ENCODE measurements around the gene GOT1.

The GOT1 gene

DNA sequence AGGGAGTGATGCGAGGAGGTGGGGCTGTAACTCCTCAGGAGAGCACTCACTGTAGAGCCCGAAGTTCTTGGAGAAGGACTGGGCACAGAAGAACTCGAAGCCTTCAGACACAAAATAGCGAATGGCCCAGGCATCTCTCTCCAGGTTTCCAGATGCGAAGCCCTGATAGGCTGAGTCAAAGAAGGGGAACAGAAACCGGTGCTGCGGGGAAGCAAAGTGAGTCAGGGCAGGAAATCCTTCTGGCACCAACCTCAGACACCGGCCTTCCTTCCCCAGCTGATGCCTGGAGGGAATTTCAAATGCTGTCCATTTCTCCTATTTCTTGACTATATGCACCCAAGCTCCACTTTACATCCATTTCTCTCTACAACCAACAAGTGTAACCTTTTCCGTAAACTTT is 26.8 kb downstream of the GOT1 start:
- in situ Hi-C loops (cut with HindIII; ENCODE audit: low sequenced_read_pairs): no loop called here

DNA sequence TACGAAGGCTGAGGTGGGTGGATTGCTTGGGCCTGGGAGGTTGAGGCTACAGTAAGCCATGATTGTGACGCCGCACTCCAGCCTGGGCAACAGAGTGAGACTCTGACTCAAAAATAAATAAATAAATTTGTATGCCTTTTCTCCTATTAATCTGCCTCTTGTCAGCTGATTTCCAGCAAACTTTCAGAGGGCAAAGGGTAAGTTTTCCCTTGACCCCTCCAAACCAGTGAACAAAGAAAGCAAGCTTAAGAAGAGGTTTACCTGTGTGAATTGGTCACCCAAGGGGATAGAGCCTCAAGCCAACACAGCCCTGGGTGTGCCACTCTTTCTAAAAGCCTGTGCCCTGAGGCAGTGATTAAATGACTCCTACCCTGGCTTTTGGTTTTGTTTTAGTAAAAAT is 30.8 kb downstream of the GOT1 start:
- in situ Hi-C loops (cut with HindIII; ENCODE audit: low sequenced_read_pairs): loop anchor here (10.0 kb wide), 1 partner anchor 215 kb away; no protein-coding TSS in a partner anchor

DNA sequence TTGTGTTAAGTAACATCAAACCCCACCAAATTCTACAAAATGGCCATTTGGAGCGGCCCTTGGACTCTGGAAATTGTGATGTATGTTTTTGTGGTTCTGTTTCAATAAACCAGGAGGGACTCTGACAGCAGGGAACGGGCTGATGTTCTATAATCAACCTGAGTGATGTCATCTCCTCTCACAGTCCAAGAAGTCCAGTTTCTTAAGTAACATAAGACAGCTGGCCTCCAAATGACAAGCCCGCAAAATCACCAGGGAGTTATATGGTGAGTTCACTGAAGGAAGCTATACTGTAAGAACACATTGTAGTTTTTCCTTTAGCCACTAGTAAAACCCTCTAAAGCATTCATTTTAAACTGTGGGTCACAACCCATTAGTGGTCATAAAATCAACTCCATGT is 34.0 kb downstream of the GOT1 start:
- in situ Hi-C loops (cut with HindIII; ENCODE audit: low sequenced_read_pairs): loop anchor here (10.0 kb wide), 1 partner anchor 218 kb away; no protein-coding TSS in a partner anchor

DNA sequence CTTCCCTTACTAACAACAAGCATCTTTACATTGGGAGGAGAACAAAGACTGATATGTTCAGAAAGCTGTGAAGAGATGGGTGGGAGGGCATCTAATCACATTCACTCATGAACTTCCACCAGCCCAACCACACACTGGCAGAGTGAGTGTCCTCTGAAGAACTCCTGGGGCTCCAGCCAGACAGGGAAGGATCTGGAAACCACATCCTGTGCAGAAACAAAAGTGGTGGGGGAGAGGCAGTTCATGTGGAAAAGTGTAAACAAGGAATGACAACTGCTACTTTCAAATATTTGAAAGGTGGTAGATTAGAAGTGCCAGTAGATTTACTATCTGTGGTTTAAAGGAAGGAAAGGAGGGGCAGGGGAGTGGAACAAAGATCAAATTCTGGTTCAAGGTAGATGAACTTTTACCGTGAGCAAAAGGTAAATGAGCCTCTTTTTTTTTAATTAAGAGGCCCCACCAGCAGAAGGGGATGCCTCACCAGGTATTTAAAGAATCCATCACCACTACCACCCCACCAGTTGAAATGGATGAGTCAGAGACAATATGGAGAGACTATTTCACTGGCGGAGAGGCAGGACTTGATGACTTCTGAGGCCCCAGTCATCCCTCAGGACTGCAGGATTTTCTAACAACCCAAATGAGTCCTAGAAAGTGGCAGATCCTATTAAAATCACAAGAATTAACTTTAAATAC is 34.5 kb downstream of the GOT1 start:
- in situ Hi-C loops (cut with HindIII; ENCODE audit: low sequenced_read_pairs): loop anchor here (10.0 kb wide), 1 partner anchor 219 kb away; no protein-coding TSS in a partner anchor

DNA sequence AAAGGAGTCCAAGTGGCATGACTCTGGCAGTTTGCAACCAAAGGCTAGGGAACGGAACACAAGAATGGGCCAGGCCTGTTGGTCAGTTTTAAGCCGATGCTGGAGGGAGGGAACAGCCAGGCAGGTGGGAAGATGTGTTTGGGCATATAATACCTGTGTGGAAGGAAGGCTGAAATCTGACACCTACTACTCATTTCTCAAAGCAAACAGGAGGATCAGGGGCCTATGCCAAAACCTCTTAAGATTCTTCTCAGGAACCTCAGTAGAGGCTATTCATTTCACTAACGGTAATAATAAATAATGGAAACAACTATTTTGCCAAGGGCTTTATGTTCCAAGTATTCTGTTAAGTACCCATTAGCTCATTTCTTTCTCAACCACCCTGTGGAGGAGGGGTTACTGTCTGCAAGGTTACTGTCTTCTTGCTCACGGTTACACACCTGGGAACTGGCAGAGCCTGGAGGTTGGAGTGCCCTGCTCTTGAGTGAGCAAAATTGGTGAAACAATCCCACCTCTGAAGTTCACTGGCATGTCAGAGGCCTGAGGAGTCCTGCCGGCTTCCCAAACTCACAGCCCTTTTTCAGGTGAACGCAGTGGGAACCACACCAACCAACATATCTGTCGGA is 35.5 kb downstream of the GOT1 start:
- in situ Hi-C loops (cut with HindIII; ENCODE audit: low sequenced_read_pairs): loop anchor here (10.0 kb wide), 1 partner anchor 220 kb away; no protein-coding TSS in a partner anchor

DNA sequence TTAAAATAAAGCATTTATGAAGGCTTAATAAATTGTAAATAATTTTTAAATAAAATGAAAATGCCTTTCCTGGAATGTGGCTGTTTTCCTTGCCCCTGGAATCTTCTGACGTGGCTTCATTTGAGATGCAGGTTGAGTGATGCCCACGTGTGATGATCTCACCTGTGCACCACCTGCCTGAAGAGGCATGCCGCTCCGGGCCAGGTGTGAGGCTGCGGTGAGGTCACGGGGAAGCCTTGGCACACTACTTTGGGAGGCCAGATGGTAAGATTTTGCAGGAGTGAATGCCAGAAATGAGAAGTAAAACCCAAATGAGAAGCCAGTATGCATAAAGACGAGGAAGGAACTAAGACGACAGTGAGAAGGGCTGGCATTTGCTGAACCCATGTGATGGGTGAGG is 36.2 kb downstream of the GOT1 start:
- in situ Hi-C loops (cut with HindIII; ENCODE audit: low sequenced_read_pairs): loop anchor here (10.0 kb wide), 1 partner anchor 221 kb away; no protein-coding TSS in a partner anchor

DNA sequence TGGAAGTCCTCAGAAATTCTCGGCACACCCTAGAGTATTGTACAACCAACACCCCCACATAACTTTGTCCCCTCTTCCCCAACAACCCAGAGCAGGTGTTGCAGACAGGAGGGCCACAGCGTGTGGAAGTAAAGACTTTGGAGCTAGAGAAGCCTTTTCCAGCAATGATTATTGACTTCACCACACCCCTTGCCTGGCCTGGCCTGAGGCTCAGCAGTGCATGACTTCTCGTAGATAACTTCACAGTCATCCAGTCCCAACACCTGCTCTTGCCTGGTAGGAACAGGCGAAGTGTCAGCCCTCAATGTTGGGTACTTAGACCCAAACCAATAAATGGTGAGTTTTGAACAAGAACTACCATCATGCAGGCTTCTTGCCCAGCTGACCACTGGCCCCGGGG is 36.7 kb downstream of the GOT1 start:
- in situ Hi-C loops (cut with HindIII; ENCODE audit: low sequenced_read_pairs): loop anchor here (10.0 kb wide), 1 partner anchor 221 kb away; no protein-coding TSS in a partner anchor

DNA sequence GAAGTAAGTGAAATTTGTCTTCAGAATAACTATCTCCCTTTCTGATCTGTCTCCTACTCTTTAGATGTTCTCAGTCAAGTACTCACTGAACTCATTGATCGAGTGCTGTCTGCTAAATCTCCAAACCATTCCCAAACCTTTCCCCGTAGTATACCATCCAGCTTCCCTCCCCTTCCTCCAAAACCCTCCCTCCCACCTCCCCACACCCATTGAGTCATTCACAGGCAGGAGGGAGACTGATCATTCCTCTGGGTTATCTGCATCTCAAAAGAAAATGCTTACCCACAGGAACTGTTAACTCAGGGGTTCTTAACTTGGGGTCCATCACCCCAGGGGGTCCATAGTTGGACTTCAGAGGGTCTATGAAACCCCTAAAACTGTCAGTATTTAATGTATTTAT is 37.4 kb downstream of the GOT1 start:
- in situ Hi-C loops (cut with HindIII; ENCODE audit: low sequenced_read_pairs): loop anchor here (10.0 kb wide), 1 partner anchor 222 kb away; no protein-coding TSS in a partner anchor

DNA sequence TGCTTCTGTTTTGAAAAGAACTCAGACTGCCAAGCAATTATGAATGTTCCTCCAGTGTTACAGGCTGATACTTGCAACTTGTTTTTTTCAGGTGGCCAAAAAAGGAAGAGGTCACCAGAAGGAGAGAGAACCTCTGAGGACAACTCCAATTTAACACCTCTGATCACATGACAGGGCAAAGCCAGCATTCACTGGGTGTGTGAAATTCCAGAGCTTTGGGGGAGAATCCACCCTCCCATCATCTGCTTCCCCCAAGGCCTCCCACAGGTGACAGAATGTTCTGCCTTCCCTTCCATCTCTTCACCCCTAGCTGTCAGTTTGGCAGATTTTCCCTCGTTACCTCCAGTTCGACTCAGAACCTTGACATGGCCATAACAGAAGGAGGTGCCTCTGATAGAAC is 39.1 kb downstream of the GOT1 start:
- in situ Hi-C loops (cut with HindIII; ENCODE audit: low sequenced_read_pairs): loop anchor here (10.0 kb wide), 1 partner anchor 223 kb away; no protein-coding TSS in a partner anchor

DNA sequence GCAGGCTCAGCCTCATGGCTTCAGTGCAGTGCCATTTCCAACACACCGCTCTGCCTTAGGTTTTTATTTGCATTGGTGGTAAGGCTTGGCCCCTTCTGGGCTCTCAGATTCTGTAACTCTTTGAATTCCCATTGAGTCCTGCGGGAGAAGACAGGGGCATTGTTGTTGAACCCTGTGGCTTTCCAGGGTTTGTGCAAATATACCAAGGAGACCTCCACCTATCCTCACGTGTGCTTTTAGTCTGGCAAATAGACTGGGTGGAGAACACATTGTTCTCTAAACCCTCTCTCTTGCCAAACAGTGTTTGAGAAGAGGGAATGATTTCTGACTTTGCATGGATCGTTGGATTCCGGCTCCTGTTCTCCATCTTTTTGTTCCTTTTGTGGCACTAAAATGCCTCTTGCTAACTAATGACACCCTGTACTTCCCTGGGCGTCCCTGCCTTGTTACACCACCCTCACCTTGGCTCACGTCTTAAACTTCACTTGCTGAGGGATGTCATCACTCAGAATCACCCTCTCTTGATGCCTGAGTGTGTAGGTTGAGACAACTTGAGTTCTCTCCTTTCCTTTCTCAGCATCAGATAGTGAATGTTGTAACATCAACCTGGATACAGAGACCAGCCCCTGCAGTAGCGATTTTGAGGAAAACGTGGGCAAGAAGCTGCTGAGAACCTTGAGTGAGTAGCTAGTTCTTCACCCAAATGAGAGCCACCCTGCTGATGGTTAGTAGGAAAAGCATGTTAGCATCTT is 40.5 kb downstream of the GOT1 start:
- in situ Hi-C loops (cut with HindIII; ENCODE audit: low sequenced_read_pairs): loop anchor here (5.0 to 10.0 kb wide), 2 partner anchors 47 to 225 kb away; no protein-coding TSS in a partner anchor

DNA sequence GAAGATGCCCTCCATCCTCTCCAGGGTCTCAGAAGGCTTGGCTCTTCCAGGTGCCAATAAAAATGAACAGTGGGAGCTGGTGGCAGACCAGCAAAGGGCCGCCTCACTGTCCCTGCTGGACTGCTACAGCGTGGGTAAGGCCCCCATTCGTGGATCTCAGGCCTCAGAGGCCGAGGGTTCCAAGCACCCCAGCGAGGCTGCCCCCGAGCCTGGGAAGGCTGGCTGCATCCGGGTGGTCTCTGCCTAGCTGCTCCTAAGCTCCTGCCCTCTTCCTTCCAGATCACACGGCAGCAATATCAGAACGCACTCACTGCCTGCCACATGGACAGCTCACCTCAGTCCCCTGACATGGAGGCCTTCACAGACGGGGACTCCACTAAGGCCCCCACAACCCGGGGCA is 42.9 kb downstream of the GOT1 start:
- in situ Hi-C loops (cut with HindIII; ENCODE audit: low sequenced_read_pairs): loop anchor here (5.0 kb wide), 1 partner anchor 50 kb away; no protein-coding TSS in a partner anchor

DNA sequence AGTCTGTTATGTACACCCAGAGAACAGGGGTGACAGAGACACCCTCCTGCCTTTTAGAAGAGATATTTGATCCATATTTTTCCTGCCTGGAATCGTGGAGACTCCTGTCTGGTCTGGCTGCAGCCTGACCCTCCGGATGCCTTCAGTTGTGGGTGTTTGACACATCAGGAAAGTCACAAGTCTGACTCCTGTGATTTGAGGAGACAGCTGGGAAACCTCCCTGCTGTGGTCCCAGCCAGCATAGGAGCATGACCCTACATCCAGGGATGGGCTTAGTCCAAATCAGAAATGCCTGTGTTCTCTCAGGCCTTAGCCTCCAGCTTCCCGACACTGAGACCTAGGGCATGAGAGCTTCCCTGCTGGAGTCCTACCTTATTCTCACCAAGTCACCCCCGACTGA is 43.4 kb downstream of the GOT1 start:
- in situ Hi-C loops (cut with HindIII; ENCODE audit: low sequenced_read_pairs): loop anchor here (5.0 kb wide), 1 partner anchor 50 kb away; no protein-coding TSS in a partner anchor

DNA sequence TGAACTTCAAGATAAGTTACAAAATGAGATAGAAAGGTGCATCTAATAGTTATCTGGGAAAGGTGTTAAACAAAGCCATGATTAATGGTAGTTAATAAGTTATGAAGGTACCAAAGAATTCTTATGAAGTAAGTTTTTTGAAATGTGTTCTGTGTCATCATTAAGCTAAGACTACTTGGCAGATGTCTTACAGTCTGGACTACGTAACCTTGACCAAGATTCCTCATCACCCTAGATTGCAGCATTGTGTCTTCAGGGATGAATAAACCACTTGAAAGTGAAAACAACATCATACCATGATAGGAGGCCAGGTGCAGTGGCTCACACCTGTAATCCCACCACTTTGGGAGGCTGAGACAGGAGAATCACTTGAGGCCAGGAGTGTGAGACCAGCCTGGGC is 48.2 kb downstream of the GOT1 start:
- in situ Hi-C loops (cut with HindIII; ENCODE audit: low sequenced_read_pairs): no loop called here

DNA sequence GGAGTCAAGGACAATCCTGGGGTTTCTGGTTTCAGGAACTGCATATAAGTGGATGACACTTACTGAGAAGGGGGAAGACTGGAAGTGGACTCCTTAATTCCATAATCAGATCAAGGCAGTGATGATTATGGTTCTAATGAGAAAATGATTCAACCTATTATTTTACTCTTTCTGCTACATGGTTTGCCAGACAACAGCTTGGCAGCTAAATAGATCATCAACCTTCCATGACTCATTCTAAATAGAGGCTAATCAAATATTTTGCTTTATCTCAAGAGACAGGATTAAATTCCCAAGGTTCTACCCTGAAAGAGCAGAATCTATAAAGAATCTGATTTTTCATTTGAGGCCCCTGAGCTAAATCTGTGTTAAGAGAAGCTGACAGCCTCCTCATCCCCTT is 55.0 kb downstream of the GOT1 start:
- in situ Hi-C loops (cut with HindIII; ENCODE audit: low sequenced_read_pairs): no loop called here

DNA sequence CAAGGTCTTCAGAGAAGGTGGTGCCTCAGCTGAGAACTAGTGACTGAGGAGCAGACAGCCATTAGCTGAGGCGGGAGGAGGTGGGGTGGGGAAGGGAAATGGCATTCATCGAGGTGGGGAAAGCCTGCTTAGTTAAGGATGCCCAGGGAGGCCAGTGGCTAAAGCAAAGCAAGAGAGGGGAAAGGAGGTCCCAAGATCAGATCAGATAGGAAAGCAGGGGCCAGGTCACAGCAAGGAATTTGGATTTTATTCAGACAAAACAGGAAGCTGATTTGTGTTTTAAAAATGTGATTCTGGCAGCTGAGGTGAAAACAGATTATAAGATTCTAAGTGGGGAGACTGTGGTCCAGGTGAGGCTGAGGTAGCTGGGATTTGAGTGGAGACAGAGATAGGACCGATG is 55.5 kb downstream of the GOT1 start:
- in situ Hi-C loops (cut with HindIII; ENCODE audit: low sequenced_read_pairs): no loop called here

DNA sequence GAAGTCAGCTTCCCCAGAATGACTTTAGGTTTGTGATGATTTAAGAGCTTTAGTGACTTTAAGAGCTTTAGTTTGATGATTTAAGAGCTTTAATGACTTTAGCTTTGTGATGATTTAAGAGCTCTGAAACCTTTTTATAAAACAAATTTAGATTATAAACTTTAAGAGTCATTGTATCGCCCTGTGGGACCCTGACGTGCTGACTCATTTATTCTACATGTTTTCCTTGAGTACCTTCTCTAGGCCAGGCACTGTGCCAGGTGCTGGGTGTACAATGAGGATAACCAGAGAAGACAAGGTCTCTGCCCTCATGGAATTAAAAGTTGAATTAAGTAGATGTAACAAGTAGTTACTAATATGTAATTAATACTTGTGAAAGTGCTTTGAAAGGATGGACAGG is 55.9 kb downstream of the GOT1 start:
- in situ Hi-C loops (cut with HindIII; ENCODE audit: low sequenced_read_pairs): no loop called here

DNA sequence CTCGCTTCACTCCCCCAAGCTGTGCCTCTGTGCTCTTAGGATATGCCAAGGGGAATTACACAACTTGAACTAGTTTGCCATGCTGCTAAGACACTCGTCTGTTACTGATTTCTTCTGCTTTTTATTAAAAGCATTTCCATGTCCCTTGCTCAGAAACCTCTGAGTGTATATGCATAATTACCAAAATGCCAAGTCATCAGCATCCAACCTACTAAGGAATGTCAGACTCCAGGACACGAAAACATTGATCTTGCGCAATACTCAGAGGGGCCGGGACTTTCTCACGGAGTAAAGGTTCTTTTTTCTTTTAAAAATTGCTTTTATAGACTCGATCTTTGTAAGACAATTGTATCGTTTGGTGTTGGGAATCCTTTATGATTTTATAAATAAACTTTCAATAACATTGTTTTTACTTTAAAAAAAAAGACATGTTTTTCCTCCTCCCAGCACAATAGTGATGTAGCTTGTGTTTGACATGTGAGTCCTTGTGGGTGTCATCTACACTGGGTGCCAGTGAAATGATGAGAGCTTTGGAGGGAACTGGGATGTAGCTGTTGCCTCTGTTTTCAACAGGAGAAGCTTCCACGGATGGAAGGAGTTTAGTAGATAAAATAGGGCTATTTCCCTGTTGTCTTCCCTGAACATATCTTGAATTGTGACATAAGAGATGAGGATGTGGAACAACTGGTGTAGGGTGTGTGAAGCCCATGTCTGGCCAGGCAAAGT is 57.7 kb downstream of the GOT1 start:
- in situ Hi-C loops (cut with HindIII; ENCODE audit: low sequenced_read_pairs): no loop called here

DNA sequence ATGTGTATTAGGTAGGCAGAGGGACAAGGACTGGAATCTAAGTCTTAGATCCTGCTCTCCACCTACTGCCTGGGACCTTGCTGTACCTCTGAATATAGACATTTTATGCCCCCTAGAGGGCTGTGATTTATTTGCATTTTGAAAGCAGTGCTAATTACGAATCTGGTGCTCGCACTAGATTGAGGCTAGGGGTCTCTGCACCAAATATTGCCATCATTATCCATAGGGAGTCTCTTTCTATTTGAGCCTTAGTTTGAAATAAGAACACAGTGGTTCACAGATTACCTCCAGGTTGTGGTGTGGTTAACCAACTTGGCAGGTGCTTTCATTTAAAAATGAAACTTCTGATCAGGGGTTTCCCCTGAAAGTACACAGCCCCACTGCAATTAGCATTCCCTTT is 59.4 kb downstream of the GOT1 start:
- in situ Hi-C loops (cut with HindIII; ENCODE audit: low sequenced_read_pairs): no loop called here

DNA sequence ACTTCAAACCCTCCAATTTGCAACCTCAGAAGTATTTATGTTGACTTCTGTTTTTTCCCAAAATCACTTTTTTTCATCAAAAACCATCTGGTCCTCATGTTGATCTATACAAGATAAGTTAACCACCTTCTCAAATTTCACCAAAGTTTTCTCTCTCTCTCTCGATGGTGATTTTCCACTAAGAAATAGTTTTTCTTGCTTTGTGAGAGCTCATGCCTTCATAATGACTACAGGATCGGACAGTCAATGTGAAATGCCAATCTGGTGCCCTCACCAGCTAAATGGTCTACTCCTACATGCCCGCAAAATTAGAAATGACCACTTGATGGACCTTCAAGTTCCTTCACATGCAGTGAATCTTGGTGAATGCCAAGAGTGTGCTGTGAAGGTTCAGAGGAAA is 60.9 kb downstream of the GOT1 start:
- in situ Hi-C loops (cut with HindIII; ENCODE audit: low sequenced_read_pairs): no loop called here

DNA sequence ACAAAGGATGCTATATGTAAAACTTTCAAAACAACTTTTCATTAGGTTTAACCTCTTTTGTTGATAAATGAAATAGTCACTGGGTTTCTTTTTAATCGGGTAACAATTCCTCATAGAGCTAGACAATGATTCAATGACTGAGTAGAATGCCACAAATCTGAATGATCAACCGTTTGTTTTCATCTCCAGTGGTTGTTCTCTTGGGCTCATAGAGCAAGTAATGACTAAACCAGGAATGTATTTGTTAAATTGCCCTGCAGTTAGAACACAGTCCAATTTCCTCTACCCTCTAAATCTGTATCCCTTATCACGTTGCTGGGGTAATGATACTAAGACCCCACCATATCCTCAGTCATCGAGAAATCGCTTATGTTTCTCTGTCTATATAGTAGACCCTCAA is 61.3 kb downstream of the GOT1 start:
- in situ Hi-C loops (cut with HindIII; ENCODE audit: low sequenced_read_pairs): no loop called here

DNA sequence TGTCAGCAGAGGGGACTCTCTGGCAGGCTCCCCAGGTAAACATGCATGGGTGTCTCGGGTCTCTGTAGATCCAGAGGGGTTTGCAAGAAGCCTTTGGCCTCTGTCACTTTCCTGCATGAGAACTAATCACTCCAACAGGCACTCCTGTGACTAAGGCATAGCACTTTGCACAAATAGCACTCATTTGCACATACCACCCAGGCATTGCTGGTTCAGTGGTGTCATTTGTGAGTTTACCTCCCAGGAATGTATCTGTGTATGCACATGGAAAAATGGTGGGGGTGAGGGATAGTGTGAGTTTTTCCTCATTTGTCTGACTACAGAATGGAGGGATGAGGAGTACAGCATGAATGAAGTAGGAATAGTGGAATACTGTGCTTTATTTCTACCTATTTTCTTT is 61.8 kb downstream of the GOT1 start:
- in situ Hi-C loops (cut with HindIII; ENCODE audit: low sequenced_read_pairs): no loop called here
